NT2/D1 (cell line): ENCODE results near the gene DSE.

Source experiments
- DNase-seq: peaks from one replicate; pipeline ENCODE4 v3.0.0-alpha.2; 2011; ENCODE audit warnings: low read depth, low spot score
- H3K27me3 ChIP-seq: 2 replicates; pipeline ENCODE4 v1.6.0; 2011; ENCODE audit warnings: mild to moderate bottlenecking; ENCODE audit not compliant: insufficient read length, insufficient read depth
- H3K36me3 ChIP-seq: 2 replicates; pipeline ENCODE4 v1.6.1; 2011; ENCODE audit warnings: mild to moderate bottlenecking, low read length, mixed read lengths; ENCODE audit not compliant: insufficient read depth, insufficient read length
- H3K4me1 ChIP-seq: 2 replicates; pipeline ENCODE4 v1.5.1; 2011; ENCODE audit not compliant: insufficient read depth, insufficient read length
- H3K4me3 ChIP-seq: 2 replicates; pipeline ENCODE4 v1.5.1; 2011; ENCODE audit warnings: low read depth; ENCODE audit not compliant: insufficient read length
- H3K9ac ChIP-seq: 2 replicates; pipeline ENCODE4 v1.6.0; 2011; ENCODE audit warnings: low read depth; ENCODE audit not compliant: insufficient read length
- H3K9me3 ChIP-seq: 2 replicates; pipeline ENCODE4 v1.5.1; 2011; ENCODE audit warnings: mild to moderate bottlenecking, low read length; ENCODE audit not compliant: insufficient read depth
- SUZ12 ChIP-seq: IDR thresholded peaks from 2 replicates; pipeline ENCODE4 v1.6.1; 2011; ENCODE audit not compliant: insufficient read length, insufficient read depth; ENCODE audit errors: extremely low read depth
- YY1 ChIP-seq: IDR thresholded peaks from 2 replicates; pipeline ENCODE4 v1.6.1; 2011; ENCODE audit not compliant: insufficient read length, insufficient read depth
- ZNF274 ChIP-seq: IDR thresholded peaks from 2 replicates; pipeline ENCODE4 v1.6.1; 2011; ENCODE audit warnings: mild to moderate bottlenecking, low read depth, low read length

The DSE gene

GRCh38 chr6:116417661-116418060, 46.9 kb downstream of the DSE start:
- Histone ChIP-seq H3K4me3 (no peak overlapping the region), H3K27me3 (no peaks in the 10 kb centered on the region), H3K9me3 (no peaks in the 10 kb centered on the region), H3K9ac (no peak overlapping the region), H3K4me1 (no peaks in the 10 kb centered on the region), H3K36me3 (no peaks in the 10 kb centered on the region)
- DNase-seq, result no peak
- TF ChIP-seq SUZ12, result no peak
- TF ChIP-seq YY1, result no peak
- TF ChIP-seq ZNF274, result no peak

GRCh38 chr6:116419069-116419786, 48.5 kb downstream of the DSE start:
- no peaks in the 10 kb centered on the region for H3K9me3 ChIP-seq
- no peak for DNase-seq
- no peak for TF ChIP-seq SUZ12
- no peak for TF ChIP-seq YY1
- TF ChIP-seq ZNF274, result no peak
- no peaks in the 10 kb centered on the region for H3K27me3 ChIP-seq
- no peaks in the 10 kb centered on the region for H3K36me3 ChIP-seq
- H3K9ac ChIP-seq, result no peak overlapping the region
- H3K4me3 ChIP-seq, result no peak overlapping the region
- no peaks in the 10 kb centered on the region for H3K4me1 ChIP-seq

GRCh38 chr6:116420341-116420740, 49.6 kb downstream of the DSE start:
- no peak for DNase-seq
- no peak overlapping the region for H3K9ac ChIP-seq
- H3K27me3 ChIP-seq, result no peaks in the 10 kb centered on the region
- no peaks in the 10 kb centered on the region for H3K36me3 ChIP-seq
- H3K4me1 ChIP-seq, result no peaks in the 10 kb centered on the region
- H3K9me3 ChIP-seq, result no peaks in the 10 kb centered on the region
- TF ChIP-seq SUZ12 (no peak), ZNF274 (no peak), YY1 (no peak)
- H3K4me3 ChIP-seq, result no peak overlapping the region

- Histone ChIP-seq H3K27me3 (no peaks in the 10 kb centered on the region), H3K9ac (no peak overlapping the region), H3K36me3 (peaks cover 8% of the 10 kb centered on the region), H3K4me1 (no peaks in the 10 kb centered on the region), H3K9me3 (no peaks in the 10 kb centered on the region), H3K4me3 (no peak overlapping the region)
- TF ChIP-seq SUZ12 (no peak), ZNF274 (no peak), YY1 (no peak)
- no peak for DNase-seq
Measured at GRCh38 chr6:116422238-116422637, 51.5 kb downstream of the DSE start.

GRCh38 chr6:116424001-116424400, 53.3 kb downstream of the DSE start:
- no peaks in the 10 kb centered on the region for H3K27me3 ChIP-seq
- H3K4me1 ChIP-seq, result no peaks in the 10 kb centered on the region
- H3K36me3 ChIP-seq, result peaks cover 9% of the 10 kb centered on the region
- H3K9me3 ChIP-seq, result no peaks in the 10 kb centered on the region
- TF ChIP-seq ZNF274, result no peak
- H3K4me3 ChIP-seq, result no peak overlapping the region
- no peak for DNase-seq
- no peak overlapping the region for H3K9ac ChIP-seq

GRCh38 chr6:116426551-116426950, 55.8 kb downstream of the DSE start:
- H3K27me3 ChIP-seq, result no peaks in the 10 kb centered on the region
- TF ChIP-seq SUZ12 (no peak), YY1 (no peak), ZNF274 (no peak)
- peaks cover 19% of the 10 kb centered on the region for H3K36me3 ChIP-seq
- H3K4me3 ChIP-seq, result no peak overlapping the region
- H3K9ac ChIP-seq, result no peak overlapping the region
- no peaks in the 10 kb centered on the region for H3K9me3 ChIP-seq
- DNase-seq, result no peak
- no peaks in the 10 kb centered on the region for H3K4me1 ChIP-seq

- Histone ChIP-seq H3K27me3 (no peaks in the 10 kb centered on the region), H3K9me3 (no peaks in the 10 kb centered on the region), H3K4me1 (no peaks in the 10 kb centered on the region), H3K36me3 (peaks cover 26% of the 10 kb centered on the region), H3K9ac (no peak overlapping the region), H3K4me3 (no peak overlapping the region)
- no peak for TF ChIP-seq YY1
- TF ChIP-seq ZNF274, result no peak
- no peak for TF ChIP-seq SUZ12
- no peak for DNase-seq
Measured at GRCh38 chr6:116429111-116429510, 58.4 kb downstream of the DSE start.
